H1 (cell line): ENCODE measurements around the gene DCAF17. TPM values are rescaled to one million over a fixed set of nuclear protein-coding genes. Genes with fewer than 3 reads are reported as not detected.

ENCODE experiments used
- CREB1 ChIP-seq: IDR thresholded peaks from 2 replicates; pipeline ENCODE4 v1.6.1; 2012; ENCODE audit warnings: inconsistent platforms
- NANOG ChIP-seq: IDR thresholded peaks from 2 replicates; pipeline ENCODE4 v1.6.1; 2011; ENCODE audit warnings: low read length, low read depth, mild to moderate bottlenecking, inconsistent platforms; ENCODE audit not compliant: insufficient read depth, poor library complexity, severe bottlenecking
- RAD21 ChIP-seq, 2 experiments: IDR thresholded peaks in 1 of 2; conservative IDR thresholded peaks in 1 of 2; 2 replicates each; pipeline ENCODE4 v1.6.1; 2011; ENCODE audit warnings: low read depth in 2 of 2, low read length in 2 of 2, improper control_type of control experiment in 1 of 2, inconsistent platforms in 1 of 2, mild to moderate bottlenecking in 1 of 2, moderate library complexity in 1 of 2
- ZNF274 ChIP-seq: IDR thresholded peaks from 2 replicates; pipeline ENCODE4 v1.7.0; 2012; ENCODE audit warnings: low read length, borderline replicate concordance; ENCODE audit errors: extremely low read depth
- polyA plus RNA-seq, 7 experiments: library from polyadenylated mRNA; depleted of rRNA in 3 of 7; stranded (reverse) in 5 of 7; unstranded in 2 of 7; fragments of >200 nt in 5 of 7; fragments of 200-250 nt in 2 of 7; gene quantifications; 1 replicate in 5 of 7; 2 replicates in 1 of 7; 4 replicates in 1 of 7; pipeline versions ENCODE4 v1.2.1 to v1.2.3, GENCODE V29; 2011 to 2013; ENCODE audit warnings: missing spikeins in 2 of 7, mixed read lengths in 2 of 7
- total RNA-seq: library from RNA; stranded (reverse); fragmentation: NEBNext Ultra II Directional; extraction: Animal tissue kit (Norgen Biotek cat#: 25700); gene quantifications from 2 replicates; pipeline ENCODE4 v1.2.1, GENCODE V29; 2021

Gene DCAF17
- total and polyA plus RNA-seq, 2 of the 8 experiments (the other 6 are each of a cell fraction or from before 2014, with no cell fraction given), result 10.7 to 30.0 TPM

DNA sequence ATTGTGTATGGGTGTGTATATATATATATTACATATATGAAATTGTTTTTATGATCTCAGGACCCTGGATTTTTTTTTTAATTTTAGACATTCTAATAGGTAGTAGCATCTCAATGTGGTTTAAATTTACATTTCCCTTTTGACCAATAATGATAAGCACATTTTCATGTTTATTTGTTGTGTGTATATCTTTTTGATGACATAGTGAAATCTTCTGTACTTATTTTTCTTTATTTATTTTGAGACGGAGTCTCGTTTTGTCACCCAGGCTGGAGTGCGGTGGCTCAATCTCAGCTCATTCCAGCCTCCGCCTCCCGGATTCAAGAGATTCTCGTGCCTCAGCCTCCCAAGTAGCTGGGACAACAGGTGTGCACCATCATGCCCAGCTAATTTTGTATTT is 53.2 kb downstream of the DCAF17 start (continued):
- TF ChIP-seq CREB1 (no peak), ZNF274 (no peak), NANOG (no peak), RAD21 (IDR thresholded peaks at IDR 0.05 in 1 of 2, conservative IDR thresholded peaks at IDR 0.05 in 1 of 2; ENCODE audit: low read depth in 2 of 2, low read length in 2 of 2) (no peak)
